GM18498 (cell line): ENCODE results near the gene SARM1.
"Not testable (repeated sequence)": the region's sequence is repeated elsewhere in the genome, so short reads cannot be mapped to it uniquely, and the experiment has no call there.

ENCODE experiments used
- ATAC-seq: cut with Tn5 transposase; IDR thresholded peaks from one replicate; pipeline ENCODE4 v1.9.1; 2021; ENCODE audit warnings: mild to moderate bottlenecking, moderate library complexity; ENCODE audit not compliant: unreplicated experiment

Gene SARM1

GRCh38 chr17:28371245-28372202 is at the start of gene SARM1:
Gene SARM1, plus strand, starts transcription at chr17:28371694. Its CDS starts 339 bp downstream, at chr17:28372033.
- ATAC-seq, result peak; percentile 82

- ATAC-seq, result no peak
These were observed 47.2 kb upstream of the SARM1 start for GRCh38 chr17:28324267-28324745.

DNA sequence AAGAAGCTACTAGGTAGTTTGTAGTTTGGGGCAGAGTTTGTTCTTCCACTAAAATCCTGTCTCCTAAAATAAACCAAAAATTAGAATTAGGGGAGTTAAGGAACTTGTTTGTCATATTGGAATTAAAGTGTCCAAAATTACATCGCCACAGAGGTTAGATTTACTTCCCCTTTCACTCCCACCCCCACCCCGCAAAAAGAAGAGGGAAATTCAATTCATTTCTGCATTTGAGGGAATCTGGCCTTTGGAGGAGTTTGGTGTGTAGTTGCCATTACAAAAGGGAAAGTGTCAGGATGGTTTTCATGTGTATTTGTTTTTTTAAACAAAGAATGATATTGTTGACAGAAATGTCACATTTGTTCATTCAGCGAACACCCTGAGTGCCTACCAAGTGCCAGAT is 46.7 kb upstream of the SARM1 start:
- no peak for ATAC-seq

DNA sequence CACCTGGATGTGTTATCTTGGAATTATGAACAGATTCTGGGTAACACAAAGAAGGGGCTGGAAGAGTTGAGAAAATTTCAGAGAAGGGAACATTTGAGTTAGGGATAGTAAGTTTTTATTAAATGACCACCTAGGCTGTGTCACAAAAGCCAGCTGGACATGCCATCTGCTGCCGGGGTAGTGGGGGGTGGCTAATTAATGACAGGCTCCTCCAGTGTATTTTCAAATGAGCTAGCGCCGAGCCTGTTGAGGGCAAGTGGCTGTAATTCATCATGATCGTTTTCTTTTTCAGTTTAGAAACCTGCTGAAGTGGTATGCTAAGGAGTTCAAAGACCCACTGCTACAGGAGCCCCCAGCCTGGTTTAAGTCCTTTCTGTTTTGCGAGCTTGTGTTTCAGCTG is 46.3 kb upstream of the SARM1 start:
- ATAC-seq, result no peak

GRCh38 chr17:28326114-28326513 is 45.4 kb upstream of the SARM1 start:
- ATAC-seq, result no peak

DNA sequence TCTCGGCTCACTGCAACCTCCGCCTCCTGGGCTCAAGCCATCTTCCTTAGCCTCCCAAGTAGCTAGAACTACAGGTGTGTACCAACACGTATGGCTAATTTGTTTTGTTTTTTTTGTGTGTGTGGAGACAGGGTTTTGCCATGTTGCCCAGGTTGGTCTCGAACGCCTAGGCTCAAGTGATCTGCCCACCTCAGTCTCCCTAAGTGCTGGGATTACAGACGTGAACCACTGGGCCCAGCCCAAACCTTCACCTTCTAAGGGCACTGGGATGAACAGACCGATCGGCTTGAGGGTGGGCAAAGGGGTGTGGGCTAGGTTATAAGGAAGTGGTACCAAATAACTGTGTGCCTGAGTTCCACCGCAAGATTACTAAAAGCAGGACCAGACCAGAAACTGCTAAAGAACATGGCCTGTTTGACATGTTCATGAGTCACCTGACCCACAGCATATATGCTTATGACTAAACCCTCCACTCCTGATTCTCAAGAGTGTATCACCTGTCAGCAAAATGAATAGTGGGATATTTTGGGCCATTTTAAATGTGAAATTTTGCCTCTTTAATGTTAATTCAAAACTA is 44.4 kb upstream of the SARM1 start:
- ATAC-seq, result peak; percentile 73

- no peak for ATAC-seq
These were observed 43.8 kb upstream of the SARM1 start for GRCh38 chr17:28327709-28328108.

- ATAC-seq, result no peak
These were observed 43.2 kb upstream of the SARM1 start for GRCh38 chr17:28328325-28328724.

DNA sequence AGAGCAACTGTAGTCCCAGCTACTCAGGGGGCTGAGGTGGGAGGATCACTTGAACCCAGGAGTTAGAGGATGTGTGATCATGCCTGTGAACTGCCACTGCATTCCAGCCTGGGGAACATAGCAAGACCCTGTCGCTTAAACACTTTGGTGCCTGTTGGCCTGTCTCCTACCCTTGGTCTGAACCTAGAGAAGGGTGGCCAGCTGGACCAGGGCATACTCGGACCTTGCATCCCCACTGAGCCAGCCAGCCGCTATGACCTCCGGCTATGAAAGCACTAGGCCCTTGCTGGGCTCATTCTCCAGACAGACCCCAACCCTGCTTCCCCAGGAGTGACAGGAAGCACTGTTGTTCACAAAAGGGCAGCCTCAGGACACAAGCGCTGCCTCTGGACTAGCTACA is 40.8 kb upstream of the SARM1 start:
- no peak for ATAC-seq

DNA sequence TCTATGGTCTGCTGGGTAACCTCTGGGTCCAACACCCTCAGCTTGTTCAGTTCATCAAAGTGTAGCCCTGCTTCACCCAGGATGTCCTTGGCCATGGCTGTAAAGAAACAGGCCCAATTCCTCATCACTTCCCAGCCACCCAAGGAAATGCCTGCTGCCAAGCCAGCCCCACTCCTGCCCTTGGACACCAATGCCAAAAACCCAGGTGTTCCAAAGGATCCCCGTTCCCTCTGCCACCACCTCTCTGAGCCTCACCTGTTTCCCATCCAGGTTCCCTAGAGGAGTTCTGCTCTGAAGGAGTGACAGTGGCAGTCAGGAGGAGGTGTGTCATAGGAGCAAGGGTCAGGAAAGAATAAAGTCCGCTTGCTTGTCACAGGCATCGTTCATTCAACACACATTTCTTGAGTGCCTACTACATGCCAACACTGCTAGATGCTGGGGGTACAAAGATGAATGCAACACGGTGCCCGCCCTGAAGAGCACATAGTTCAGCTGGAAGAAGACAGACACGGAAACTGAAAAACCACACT is 39.5 kb upstream of the SARM1 start:
- ATAC-seq, result no peak

- ATAC-seq, result no peak
These were observed 38.3 kb upstream of the SARM1 start for GRCh38 chr17:28333083-28333746.

DNA sequence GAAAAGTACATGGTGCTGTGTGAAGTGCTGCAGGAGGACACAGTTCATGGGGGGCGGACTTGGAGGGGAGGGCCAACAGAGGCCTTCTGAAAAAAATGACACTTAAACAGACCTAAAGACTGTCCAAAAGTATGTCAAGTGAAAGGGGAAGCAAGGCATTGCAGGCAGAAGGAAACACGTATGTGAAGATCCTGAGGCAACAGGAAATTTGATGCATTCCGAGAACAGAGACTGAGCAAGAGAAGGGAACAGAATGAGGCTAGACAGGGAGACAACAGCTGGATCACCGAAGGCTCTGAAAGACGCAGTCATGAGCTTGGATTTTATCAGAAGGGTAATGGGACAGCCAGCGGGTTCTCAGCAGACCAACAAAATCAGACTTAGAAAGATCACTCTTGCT is 37.3 kb upstream of the SARM1 start:
- ATAC-seq, result no peak

DNA sequence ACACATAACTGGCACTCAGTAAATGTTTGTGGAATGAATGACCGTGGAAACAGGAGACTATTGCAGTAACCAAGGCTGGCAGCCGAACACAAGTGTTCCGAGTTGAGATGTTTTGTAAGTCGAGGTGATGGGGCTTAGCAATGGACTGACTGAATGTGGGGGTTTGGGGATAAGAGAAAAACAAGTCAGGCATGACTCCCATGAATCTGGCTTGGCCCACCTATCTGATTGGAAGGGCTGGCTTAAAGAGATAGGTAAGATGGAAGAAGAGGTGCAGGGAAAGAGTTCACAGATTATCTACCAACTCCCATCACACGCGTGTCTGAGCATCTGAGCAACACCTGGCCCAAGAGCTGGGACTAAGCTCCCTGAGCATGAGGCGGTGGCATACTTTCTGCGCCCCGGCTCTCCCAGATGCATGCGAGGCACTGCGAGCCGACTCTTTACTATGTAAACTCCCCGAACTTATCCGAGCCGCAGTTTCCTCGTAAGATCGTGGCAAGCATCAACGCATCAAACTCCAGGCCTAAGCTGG is 36.8 kb upstream of the SARM1 start:
- no peak for ATAC-seq

DNA sequence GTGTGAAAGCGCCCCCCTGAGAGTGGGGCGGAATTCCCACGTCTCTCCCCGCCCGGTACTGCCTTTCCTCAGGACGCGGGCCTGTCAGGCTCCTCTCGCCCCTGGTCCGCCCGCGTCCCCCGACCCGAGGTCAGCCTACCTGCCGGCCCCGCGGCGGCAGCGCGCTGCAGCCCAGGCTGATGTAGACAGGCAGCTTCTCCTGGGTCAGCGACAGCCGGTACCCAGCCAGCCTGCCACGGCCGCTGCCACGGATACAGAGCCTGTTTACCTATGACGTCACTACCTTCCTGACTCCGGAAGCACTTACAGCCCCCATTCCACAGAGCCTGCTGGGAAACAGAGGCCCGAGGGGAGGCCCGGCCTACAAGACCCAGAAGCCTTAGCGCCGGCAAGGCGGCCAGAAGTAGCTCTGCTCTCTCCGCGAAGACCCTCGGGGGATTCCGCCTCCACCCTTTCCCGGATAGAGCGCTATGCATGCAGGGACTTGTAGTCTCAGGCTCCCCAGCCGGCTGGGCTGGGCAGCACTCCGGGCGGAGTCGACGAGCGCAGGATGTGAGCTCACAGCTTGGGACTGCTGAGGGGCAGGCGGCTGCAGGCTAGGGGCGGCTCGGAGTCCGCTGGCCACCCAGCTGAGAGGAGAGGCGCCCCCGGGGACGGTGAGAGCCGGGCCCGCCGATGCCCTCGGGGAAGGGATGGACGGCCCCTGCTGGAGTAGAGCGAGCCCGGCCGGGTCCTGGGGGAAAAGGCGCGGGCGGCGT is 36.1 kb upstream of the SARM1 start, which contains the start of the genes IFT20 and TNFAIP1:
IFT20 (minus strand) TSS at position 272 of the 758 bp plus-strand sequence. CDS start 3,487 bp downstream, outside the sequence.
TNFAIP1 (plus strand) TSS at position 561 of the 758 bp plus-strand sequence. CDS start 3,761 bp downstream, outside the sequence.
- peak; percentile 96 for ATAC-seq

DNA sequence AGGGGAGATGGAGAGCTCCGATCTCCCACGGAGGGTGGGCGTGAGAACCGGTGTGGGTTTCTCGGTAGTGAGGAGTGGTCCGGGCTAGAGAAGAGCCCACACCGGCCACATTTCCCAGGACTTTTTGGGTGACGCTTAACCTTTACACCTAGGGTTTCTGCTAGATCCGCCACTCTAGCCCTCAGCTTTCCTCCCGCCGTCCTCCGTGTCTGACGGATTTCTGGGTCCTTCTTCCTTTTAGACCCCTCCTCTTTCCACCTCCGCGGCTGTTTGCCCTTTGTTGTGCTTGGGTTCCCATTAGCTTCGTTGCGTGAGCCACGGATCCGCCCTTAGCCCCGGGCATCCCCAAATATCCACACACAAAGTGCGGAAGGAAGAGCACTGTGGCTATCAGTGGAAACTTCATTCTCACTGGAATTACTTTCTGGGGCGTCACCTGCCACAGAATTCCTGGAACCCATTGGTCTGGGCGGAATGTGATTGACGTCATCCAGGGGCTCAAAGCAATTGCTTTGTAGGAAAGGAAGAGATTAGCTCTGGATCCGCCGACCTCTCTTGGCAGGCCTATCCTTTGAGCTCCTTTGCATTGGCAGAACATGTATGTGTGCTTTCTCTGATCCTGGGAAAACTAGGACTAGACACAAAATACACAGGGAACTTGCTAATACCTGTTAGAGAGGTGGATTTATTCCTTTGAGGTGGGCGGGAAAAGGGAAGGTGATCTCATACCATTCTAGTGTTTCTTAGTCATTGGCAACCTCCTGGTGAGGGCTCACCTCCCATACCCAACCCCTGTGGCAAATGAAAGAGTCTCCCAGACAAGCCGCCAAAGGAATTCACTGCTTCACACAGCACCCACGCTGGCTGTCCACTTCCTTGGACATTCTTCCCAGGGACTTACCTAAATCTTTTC is 35.3 kb upstream of the SARM1 start:
- ATAC-seq, result no peak

- no peak for ATAC-seq
These were observed 33.3 kb upstream of the SARM1 start for GRCh38 chr17:28338056-28338768.

GRCh38 chr17:28338769-28339212 is 32.7 kb upstream of the SARM1 start:
- not testable (repeated sequence) for ATAC-seq

DNA sequence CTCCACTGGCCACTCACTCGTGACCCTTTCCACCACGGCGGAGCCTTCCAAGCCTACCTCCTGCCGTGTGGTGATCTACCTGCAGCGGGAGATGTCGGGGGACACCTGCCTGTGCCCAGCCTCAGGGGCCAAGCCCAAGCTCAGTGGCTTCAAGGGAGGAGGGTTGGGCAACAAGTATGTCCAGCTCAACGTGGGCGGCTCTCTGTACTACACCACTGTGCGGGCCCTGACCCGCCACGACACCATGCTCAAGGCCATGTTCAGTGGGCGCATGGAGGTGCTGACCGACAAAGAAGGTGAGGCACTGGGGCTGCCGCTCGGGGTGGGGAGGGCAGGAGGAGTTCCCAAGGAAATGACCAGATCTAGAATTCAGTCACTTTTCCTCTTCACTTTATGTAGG is 32.1 kb upstream of the SARM1 start:
- ATAC-seq, result no peak
